Activated CD4-positive, alpha-beta T cell treated with anti-CD3 and anti-CD28 coated beads, Interleukin-2, amount 10 ng/mL, durations not matched to agents 7 days and 5 days (primary cell): ENCODE data around the gene RAD54L. TPM values are rescaled to one million over a fixed set of nuclear protein-coding genes. Genes with fewer than 3 reads are reported as not detected.

ENCODE experiments used
- CTCF ChIA-PET: fragments of 350-600 bp; sonication (Branson Sonifier 250); formaldehyde crosslinking; loops from one replicate; lab custom pipeline; 2021; ENCODE audit warnings: antibody characterized with exemption; lab: Charles Lee
- POLR2A ChIA-PET: fragments of 350-600 bp; sonication (Branson Sonifier 250); formaldehyde crosslinking; loops from one replicate; lab custom pipeline; 2021; ENCODE audit warnings: antibody characterized with exemption; lab: Charles Lee
- DNase-seq: peaks from one replicate; pipeline ENCODE4 v3.0.0-alpha.2; 2020
- H3K27ac Mint-ChIP-seq: one replicate; pipeline ENCODE4 v1.8.0; 2021; ENCODE audit warnings: mild to moderate bottlenecking, moderate library complexity, mixed read lengths
- H3K27me3 Mint-ChIP-seq: one replicate; pipeline ENCODE4 v1.8.0; 2021; ENCODE audit warnings: mixed read lengths
- H3K36me3 Mint-ChIP-seq: one replicate; pipeline ENCODE4 v1.8.0; 2021; ENCODE audit warnings: low read depth, mixed read lengths
- H3K4me1 Mint-ChIP-seq: one replicate; pipeline ENCODE4 v1.8.0; 2021; ENCODE audit warnings: mixed read lengths
- H3K4me3 Mint-ChIP-seq: one replicate; pipeline ENCODE4 v1.8.0; 2021; ENCODE audit warnings: mild to moderate bottlenecking, moderate library complexity, mixed read lengths
- H3K9me3 Mint-ChIP-seq: one replicate; pipeline ENCODE4 v1.8.0; 2021; ENCODE audit warnings: mixed read lengths
- total RNA-seq, 2 experiments: library from RNA; stranded (reverse); gene quantifications; one replicate each; pipeline ENCODE4 v1.2.3, GENCODE V29; 2021

Gene RAD54L
- total RNA-seq, 2 experiments from 2014 or later: 46.7 to 54.0 TPM

DNA sequence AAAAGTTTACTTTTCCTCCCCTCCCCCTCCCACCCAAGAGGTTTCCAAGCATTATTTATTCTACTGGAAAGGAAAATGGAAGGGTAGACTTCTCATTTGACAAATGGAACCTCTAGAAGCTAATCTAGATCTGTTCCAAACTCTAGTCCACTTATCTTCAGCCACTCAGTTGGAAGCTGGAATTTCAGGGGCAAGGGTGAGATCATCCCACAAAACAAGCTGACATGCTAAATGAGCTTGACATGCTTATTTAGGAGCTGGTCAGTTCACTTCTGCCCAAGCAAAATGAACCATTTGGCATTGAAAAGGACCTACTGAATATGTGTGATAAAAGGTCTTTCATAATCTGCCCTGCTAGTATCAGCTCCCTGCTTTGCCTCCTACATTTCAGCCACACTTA, 50.8 kb downstream of the RAD54L start:
- ChIA-PET POLR2A (interaction anchor here (0.6 kb wide), 1 partner anchor 61 kb away, joined by 3 read pairs; no protein-coding TSS in a partner anchor), CTCF (interaction anchor here (1.2 to 2.0 kb wide), 2 partner anchors 13 to 21 kb away, joined by 3 to 10 read pairs; no protein-coding TSS in a partner anchor)
- Mint-ChIP-seq H3K27me3 (no peaks in the 10 kb centered on the region), H3K4me3 (no peak overlapping the region), H3K9me3 (no peaks in the 10 kb centered on the region), H3K27ac (no peak overlapping the region), H3K4me1 (peaks cover 16% of the 10 kb centered on the region), H3K36me3 (peaks cover 29% of the 10 kb centered on the region)
- no peak for DNase-seq

DNA sequence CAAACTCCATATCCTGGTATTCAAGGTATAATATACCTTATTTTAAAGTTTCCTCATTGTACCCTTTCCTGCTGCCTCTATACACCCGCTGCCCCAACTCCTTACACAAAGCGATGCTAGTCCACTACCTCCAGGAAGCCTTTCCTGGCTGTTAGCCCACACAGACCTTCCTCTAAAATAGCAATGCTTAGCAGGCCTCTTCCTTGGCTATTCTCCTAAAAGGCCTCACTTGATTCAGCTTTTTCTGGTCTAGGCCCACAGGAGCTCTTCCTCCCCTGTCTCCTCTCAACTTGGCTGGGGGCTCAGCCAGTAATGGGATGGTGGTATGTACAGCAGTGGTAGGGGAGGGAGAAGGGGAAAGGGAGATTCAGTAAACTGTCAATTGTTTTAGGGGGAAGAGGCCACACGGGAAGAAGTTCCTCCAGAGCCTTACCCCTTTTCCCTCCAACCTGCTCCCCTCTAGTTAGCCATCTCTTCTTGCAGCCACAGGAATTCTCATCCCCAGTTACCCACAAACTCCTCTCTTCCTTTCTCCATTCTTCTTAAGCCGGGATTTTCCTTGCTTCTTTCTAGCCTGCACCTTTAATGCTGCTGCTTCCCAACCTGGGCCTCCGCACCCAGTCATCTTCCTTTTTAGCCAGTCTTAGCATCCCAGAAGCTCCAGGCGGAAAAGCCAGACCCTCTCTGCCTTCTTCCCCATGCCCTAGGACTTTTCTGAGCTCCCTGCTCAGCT, 53.3 kb downstream of the RAD54L start:
- Mint-ChIP-seq H3K27ac (peak overlapping the region; percentile 99), H3K9me3 (no peaks in the 10 kb centered on the region), H3K36me3 (peaks cover 25% of the 10 kb centered on the region), H3K4me1 (peaks cover 25% of the 10 kb centered on the region), H3K4me3 (peak overlapping the region; percentile 97), H3K27me3 (no peaks in the 10 kb centered on the region)
- ChIA-PET CTCF (interaction anchor here (0.6 to 2.0 kb wide), 4 partner anchors 13 to 52 kb away, joined by 3 to 6 read pairs (median 3); partner anchors contain the start of gene NSUN4), POLR2A (no interaction called here)
- DNase-seq: no peak

DNA sequence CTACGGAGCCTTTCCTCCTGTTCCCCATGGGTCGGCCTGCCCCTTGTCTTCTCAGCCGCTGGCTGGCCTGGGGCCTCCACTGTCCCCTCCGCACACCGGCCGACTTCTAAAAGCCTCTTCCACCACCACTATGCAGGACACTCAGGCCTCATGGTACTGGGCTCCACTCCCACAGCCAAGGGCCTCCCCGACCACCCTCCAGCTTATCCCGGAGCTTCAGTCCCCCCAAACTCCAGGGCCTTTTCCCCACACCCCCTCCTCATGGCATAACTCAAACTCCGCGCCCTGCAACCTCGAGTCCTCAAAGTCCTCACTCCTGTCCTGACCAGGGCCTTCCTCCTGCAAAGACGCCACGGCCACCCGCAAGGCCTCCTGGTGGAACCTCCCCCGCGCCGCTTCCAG, 53.8 kb downstream of the RAD54L start:
- ChIA-PET CTCF (interaction anchor here (1.0 to 2.0 kb wide), 3 partner anchors 14 to 46 kb away, joined by 3 to 6 read pairs (median 3); partner anchors contain the start of gene NSUN4), POLR2A (no interaction called here)
- Mint-ChIP-seq H3K27ac (peak overlapping the region; percentile 99), H3K36me3 (peaks cover 23% of the 10 kb centered on the region), H3K27me3 (no peaks in the 10 kb centered on the region), H3K4me1 (peaks cover 30% of the 10 kb centered on the region), H3K4me3 (peak overlapping the region; percentile 97), H3K9me3 (no peaks in the 10 kb centered on the region)
- no peak for DNase-seq

DNA sequence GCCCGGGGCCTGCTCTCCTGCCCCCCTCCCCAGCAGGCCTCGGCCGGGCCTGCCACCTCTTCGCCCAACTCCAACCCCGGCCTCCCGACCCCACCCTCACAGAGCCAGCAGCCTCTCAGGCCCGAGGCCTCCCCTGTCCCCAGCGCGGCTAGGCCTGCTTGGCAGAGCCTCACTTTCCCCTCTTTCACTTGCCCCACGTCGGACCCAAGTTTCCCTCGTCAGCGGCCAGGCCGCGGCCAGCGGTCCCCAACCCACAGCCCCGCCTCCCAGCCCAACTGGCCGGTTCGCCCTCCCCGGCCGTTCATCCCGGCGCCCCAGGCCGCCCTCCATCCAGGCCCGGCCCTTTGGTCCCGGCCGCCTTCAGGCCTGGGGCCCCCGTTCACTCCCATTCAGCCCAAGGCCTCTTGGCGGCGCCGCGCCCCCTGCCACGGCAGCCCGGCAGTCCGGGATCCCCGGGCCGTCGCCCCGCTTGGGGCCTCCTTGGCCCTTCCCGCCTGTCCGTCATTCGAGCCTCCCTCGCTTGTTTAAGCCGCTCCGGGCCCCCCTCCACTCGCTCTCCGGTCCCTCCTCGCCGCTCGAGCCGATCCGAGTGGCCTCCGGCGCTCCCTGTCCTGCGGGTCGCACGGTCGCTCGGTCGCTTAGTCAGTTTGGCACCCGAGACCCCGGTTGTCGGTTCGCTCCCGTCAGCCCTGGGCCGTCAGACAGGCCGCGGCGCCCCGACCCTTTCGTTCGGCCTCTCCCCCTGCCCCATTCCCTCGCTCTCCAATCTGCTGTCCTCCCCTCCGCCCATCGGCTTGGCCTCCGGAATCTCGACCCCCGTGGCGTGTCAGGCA, 54.5 kb downstream of the RAD54L start:
- H3K4me1 Mint-ChIP-seq: peaks cover 33% of the 10 kb centered on the region
- peak overlapping the region; percentile 97 for H3K4me3 Mint-ChIP-seq
- no peaks in the 10 kb centered on the region for H3K9me3 Mint-ChIP-seq
- ChIA-PET POLR2A (no interaction called here), CTCF (interaction anchor here (1.0 to 2.0 kb wide), 3 partner anchors 8 to 38 kb away, joined by 3 to 6 read pairs (median 4); partner anchors contain the start of gene NSUN4)
- H3K27ac Mint-ChIP-seq: peak overlapping the region; percentile 99
- H3K36me3 Mint-ChIP-seq: peaks cover 18% of the 10 kb centered on the region
- peak; percentile 46 for DNase-seq
- H3K27me3 Mint-ChIP-seq: no peaks in the 10 kb centered on the region

DNA sequence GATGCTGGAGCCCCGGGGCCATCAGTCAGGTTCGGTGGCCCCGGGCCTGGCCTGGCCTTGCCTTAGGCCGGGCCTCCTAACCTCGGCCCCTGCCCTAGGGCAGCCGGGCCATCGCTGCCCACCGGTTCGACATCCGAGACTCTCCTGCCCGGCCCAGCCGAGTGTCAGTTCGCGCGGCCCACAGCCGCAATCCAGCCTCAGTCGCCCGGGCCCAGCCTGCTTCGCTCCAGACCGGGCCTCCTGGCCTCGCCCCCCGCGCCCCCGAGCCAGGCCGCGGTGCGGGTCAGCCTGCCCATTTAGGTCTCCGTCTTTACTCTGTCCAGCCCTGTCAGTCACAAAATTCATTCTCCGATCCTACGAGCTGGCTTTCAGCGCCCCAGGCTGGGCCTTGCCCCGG, 55.1 kb downstream of the RAD54L start:
- ChIA-PET POLR2A (interaction anchor here (0.6 kb wide), 2 partner anchors 15 to 38 kb away, joined by 6 to 9 read pairs; partner anchors contain the start of gene NSUN4), CTCF (interaction anchor here (0.6 to 2.2 kb wide), 8 partner anchors 9 to 56 kb away, joined by 3 to 7 read pairs (median 4); partner anchors contain the start of gene NSUN4)
- H3K4me3 Mint-ChIP-seq: peak overlapping the region; percentile 97
- no peaks in the 10 kb centered on the region for H3K9me3 Mint-ChIP-seq
- no peaks in the 10 kb centered on the region for H3K27me3 Mint-ChIP-seq
- peaks cover 13% of the 10 kb centered on the region for H3K36me3 Mint-ChIP-seq
- H3K4me1 Mint-ChIP-seq: peaks cover 38% of the 10 kb centered on the region
- peak overlapping the region; percentile 99 for H3K27ac Mint-ChIP-seq
- peak; percentile 29 for DNase-seq

DNA sequence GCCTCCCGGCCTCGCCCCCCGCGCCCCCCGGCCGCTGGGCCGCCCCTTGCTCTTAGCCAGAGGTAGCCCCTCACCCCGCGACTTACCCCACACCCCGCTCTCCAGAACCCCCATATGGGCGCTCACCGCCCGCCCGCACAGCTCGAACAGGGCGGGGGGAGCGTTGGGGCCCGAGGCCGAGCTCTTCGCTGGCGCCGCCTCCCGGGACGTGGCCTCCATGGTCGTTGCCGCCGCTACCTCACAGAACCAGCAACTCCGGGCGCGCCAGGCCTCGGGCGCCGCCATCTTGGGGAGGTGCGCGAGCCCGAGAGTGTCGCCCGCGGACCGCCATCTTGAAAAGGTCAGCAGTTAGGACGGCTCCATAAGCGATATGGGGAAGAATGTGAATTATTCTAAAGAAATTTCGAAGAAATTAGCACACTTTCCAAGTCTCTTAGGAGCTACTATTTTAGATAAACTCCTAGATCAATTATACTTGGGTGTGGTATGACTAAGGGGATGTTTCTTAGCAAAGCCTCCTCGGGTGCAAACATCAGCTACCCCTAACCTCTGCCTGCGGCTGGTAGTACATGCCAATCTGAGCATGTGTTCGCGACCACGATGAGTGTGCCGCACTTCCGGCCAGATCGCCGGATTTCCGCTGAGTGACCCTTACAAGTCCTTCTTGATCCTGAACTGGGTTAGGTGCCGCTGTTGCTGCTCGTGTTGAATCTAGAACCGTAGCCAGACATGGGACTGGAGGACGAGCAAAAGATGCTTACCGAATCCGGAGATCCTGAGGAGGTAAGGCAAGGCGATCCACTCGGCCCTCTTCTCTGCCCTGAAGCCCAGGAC, 55.7 kb downstream of the RAD54L start, which contains the start of the genes LRRC41 and UQCRH:
TSS of gene LRRC41 (minus strand) at position 579 of the 834 bp plus-strand sequence. CDS start at position 285, 294 bp downstream.
TSS of gene UQCRH (plus strand) at position 661 of the 834 bp plus-strand sequence. CDS start at position 730, 69 bp downstream.
- H3K4me1 Mint-ChIP-seq: peaks cover 45% of the 10 kb centered on the region
- CTCF ChIA-PET: interaction anchor here (0.6 to 2.2 kb wide), 12 partner anchors 10 to 758 kb away, joined by 3 to 7 read pairs (median 4); partner anchors contain the start of gene NSUN4
- POLR2A ChIA-PET: interaction anchor here (0.5 to 0.6 kb wide), 3 partner anchors 15 to 37 kb away, joined by 3 to 9 read pairs (median 6); partner anchors contain the start of gene NSUN4

DNA sequence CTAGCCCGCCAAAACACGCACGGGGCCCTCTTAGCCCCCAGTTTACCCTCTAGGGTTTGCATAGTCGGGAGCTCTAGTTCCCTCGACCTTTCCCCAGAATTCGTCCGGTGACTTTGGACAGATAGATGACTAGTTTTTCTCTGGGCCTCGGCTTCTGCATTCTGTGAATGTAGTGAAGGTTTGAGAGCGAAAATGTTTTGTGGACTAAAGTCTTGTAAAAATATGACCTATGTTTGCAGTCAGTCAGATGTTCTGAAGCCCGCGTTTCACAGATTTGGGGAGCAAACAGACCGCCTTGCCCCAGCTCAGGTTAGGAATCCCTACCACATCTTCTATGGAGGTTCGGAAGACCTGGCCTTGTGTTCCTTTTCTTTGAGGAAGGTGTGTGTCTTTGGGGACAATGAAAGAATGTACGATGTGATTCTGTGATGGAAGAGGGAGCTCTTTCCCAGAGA, 56.3 kb downstream of the RAD54L start:
- CTCF ChIA-PET: interaction anchor here (0.6 to 2.2 kb wide), 12 partner anchors 10 to 759 kb away, joined by 3 to 7 read pairs (median 4); partner anchors contain the start of gene NSUN4
- Mint-ChIP-seq H3K4me1 (peaks cover 50% of the 10 kb centered on the region), H3K9me3 (no peaks in the 10 kb centered on the region), H3K36me3 (peaks cover 14% of the 10 kb centered on the region), H3K4me3 (peak overlapping the region; percentile 97), H3K27ac (peak overlapping the region; percentile 99), H3K27me3 (no peaks in the 10 kb centered on the region)
- POLR2A ChIA-PET: interaction anchor here (0.5 to 0.6 kb wide), 2 partner anchors 16 to 37 kb away, joined by 3 to 7 read pairs; partner anchors contain the start of gene NSUN4
- no peak for DNase-seq

More for the DNA sequence above, 55.7 kb downstream of the RAD54L start, which contains the start of the genes LRRC41 and UQCRH:
- Mint-ChIP-seq H3K27ac (peak within 1 kb of the TSS; percentile 99), H3K36me3 (peaks cover 9% of the 10 kb centered on the region), H3K27me3 (no peaks in the 10 kb centered on the region), H3K9me3 (no peaks in the 10 kb centered on the region), H3K4me3 (peak within 1 kb of the TSS; percentile 97)
- DNase-seq: peak; percentile 93

DNA sequence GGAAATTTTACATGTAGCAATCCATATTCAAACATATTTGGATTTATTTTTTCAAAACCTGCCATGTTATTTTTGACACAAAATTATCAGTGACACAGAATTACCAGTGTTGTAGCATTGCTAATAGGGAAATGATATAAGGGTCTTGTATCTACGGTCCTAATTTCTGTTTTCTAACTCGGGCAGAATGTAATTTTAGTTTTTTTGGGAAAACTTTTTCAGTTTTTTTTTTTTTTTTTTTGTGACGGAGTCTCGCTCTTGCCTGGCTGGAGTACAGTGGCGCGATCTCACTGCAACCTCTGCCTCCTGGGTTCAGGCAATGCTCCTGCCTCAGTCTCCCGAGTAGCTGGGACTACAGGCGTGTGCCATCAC, 58.6 kb downstream of the RAD54L start:
- peak overlapping the region; percentile 17 for H3K4me3 Mint-ChIP-seq
- peaks cover 28% of the 10 kb centered on the region for H3K36me3 Mint-ChIP-seq
- ChIA-PET CTCF (no interaction called here), POLR2A (no interaction called here)
- no peak for DNase-seq
- H3K9me3 Mint-ChIP-seq: no peaks in the 10 kb centered on the region
- H3K27me3 Mint-ChIP-seq: no peaks in the 10 kb centered on the region
- peaks cover 41% of the 10 kb centered on the region for H3K4me1 Mint-ChIP-seq
- H3K27ac Mint-ChIP-seq: no peak overlapping the region

DNA sequence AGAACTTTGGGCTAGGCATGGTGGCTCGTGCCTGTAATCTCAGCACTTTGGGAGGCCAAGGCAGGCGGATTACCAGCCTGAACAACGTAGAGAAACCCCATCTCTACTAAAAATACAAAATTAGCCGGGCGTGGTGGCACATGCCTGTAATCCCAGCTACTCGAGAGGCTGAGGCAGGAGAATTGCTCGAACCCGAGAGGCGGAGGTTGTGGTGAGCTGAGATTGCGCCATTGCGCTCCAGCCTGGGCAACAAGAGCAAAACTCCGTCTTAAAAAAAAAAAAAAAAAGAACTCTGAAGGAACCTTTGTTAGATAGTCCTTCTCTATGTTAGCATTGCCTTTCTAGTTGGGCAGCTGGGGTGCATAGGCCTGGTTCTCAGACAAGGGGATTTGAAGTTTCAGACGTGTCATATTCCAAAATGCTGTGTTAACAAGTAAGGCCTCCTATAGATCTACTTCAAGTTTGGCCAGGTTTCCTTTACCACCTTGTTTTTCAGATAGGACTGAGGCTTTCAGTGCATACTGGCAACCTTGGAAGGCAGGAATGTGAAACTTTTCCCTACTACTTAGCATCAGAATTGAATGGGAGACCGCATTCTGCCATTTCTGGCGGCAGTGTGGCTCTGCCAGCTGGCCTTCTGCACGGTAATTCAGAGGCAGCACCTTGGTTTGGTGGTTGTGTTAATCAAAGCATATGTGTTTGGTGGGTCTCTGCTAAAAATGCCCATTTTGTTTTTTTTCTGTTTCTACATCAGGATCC, 62.0 kb downstream of the RAD54L start:
- H3K9me3 Mint-ChIP-seq: no peaks in the 10 kb centered on the region
- peaks cover 34% of the 10 kb centered on the region for H3K36me3 Mint-ChIP-seq
- no peak for DNase-seq
- H3K4me3 Mint-ChIP-seq: no peak overlapping the region
- H3K4me1 Mint-ChIP-seq: peaks cover 33% of the 10 kb centered on the region
- ChIA-PET POLR2A (no interaction called here), CTCF (interaction anchor here (1.7 kb wide), 1 partner anchor 45 kb away, joined by 5 read pairs; no protein-coding TSS in a partner anchor)
- H3K27ac Mint-ChIP-seq: no peak overlapping the region
- H3K27me3 Mint-ChIP-seq: no peaks in the 10 kb centered on the region

DNA sequence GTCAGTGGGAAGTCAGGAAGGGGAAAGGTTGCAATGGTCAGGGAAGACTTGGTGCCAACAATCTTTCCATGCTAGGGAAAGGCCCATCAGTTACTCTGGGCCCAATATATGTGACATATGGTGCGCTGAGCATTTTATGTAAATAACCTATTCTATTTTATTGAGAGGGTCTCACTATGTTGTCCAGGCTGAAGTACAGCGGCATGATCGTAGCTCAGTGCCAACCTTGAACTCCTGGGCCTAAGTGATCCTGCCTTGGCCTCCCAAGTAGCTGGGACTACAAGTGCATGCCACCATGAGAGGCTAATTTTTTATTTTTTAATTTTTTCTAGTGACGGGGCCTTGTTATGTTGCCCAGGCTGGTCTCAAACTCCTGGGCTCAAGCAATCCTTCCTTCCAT, 62.8 kb downstream of the RAD54L start:
- Mint-ChIP-seq H3K9me3 (no peaks in the 10 kb centered on the region), H3K4me1 (peaks cover 28% of the 10 kb centered on the region), H3K27me3 (no peaks in the 10 kb centered on the region), H3K36me3 (peaks cover 38% of the 10 kb centered on the region), H3K4me3 (no peak overlapping the region), H3K27ac (no peak overlapping the region)
- DNase-seq: no peak
- POLR2A ChIA-PET: no interaction called here
- CTCF ChIA-PET: no interaction called here
